Large intestine (tissue), 3 donors: Measurements from ENCODE around the gene ABHD17C. TPM values are rescaled to one million over a fixed set of nuclear protein-coding genes. Genes with fewer than 3 reads are reported as not detected.

Experiments used
- DNase-seq, 2 donors: peaks; one replicate each; pipeline versions ENCODE4 v3.0.0 to v3.0.0-alpha.2; 2013
- H3K27ac ChIP-seq: one replicate; pipeline ENCODE4 v1.5.1; 2013; ENCODE audit warnings: low read length
- H3K27me3 ChIP-seq: 2 replicates; pipeline ENCODE4 v1.6.1; 2013; ENCODE audit warnings: low read length; ENCODE audit not compliant: control insufficient read depth, insufficient read depth
- H3K36me3 ChIP-seq: 2 replicates; pipeline ENCODE4 v1.6.1; 2013; ENCODE audit warnings: low read length; ENCODE audit not compliant: control insufficient read depth, insufficient read depth
- H3K4me1 ChIP-seq: one replicate; pipeline ENCODE4 v1.6.1; 2013; ENCODE audit warnings: low read length; ENCODE audit not compliant: control insufficient read depth, insufficient read depth
- H3K4me3 ChIP-seq: one replicate; pipeline ENCODE4 v1.5.1; 2013; ENCODE audit warnings: low read length
- H3K9me3 ChIP-seq: one replicate; pipeline ENCODE4 v1.6.1; 2013; ENCODE audit warnings: mild to moderate bottlenecking, low read depth, low read length, moderate library complexity; ENCODE audit not compliant: control insufficient read depth
- WGBS: methylation state at CpG from one replicate; pipeline ENCODE4 v1.1.5; 2013; ENCODE audit warnings: low lambda C conversion rate; ENCODE audit not compliant: insufficient coverage; 5-methylcytosine and 5-hydroxymethylcytosine counted together
- polyA plus RNA-seq: library from polyadenylated mRNA; unstranded; fragments of 120-200 nt; gene quantifications from one replicate; pipeline ENCODE4 v1.2.1, GENCODE V29; 2013

Gene ABHD17C
- polyA plus RNA-seq, 1 donor, result 50.7 TPM

DNA sequence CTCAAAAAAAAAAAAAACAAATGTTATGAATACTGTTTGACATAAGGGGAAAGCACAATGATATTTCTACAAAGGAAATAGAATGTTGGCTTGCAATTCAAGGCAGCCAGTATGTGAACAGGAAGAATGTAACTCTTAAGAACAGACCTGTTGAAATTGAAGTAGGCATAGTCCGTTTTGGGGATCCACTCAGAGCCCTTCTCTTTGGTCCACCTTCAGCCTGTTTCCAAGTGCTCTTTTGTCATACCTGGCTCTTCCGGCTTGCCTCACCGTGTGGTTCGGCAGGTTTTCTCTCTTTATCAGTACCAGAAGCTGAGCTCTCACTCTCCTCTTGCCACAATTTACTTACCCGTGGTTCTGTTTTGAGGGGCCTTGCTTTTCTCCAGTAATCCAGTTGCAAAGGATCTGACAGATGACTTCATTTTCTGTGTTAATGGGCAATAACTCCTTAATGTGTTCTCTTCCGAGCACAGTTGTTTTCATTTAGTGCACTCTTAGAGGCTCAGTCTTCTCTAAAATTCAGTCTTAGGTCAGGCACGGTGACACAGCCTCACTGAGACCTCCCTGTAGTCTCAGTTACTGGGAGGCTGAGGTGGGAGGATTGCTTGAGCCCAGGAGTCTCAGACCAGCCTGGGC lies 6.7 kb downstream of the ABHD17C start:
- Histone ChIP-seq H3K27ac (peak overlapping the region; percentile 23), H3K4me1 (peaks cover 29% of the 10 kb centered on the region), H3K9me3 (no peaks in the 10 kb centered on the region), H3K4me3 (no peak overlapping the region), H3K27me3 (no peaks in the 10 kb centered on the region), H3K36me3 (peaks cover 24% of the 10 kb centered on the region)
- DNase-seq, result peak in 1 of 2 donors; percentile 48
- no CpG with 5 or more reads among the region's 7 CpGs for WGBS

GRCh38 chr15:80703081-80703480 lies 8.0 kb downstream of the ABHD17C start:
- H3K36me3 ChIP-seq, result peaks cover 24% of the 10 kb centered on the region
- H3K27ac ChIP-seq, result peak overlapping the region; percentile 23
- no peak for DNase-seq
- H3K4me3 ChIP-seq, result no peak overlapping the region
- no CpG with 5 or more reads among the region's 5 CpGs for WGBS
- no peaks in the 10 kb centered on the region for H3K9me3 ChIP-seq
- H3K4me1 ChIP-seq, result peaks cover 29% of the 10 kb centered on the region
- H3K27me3 ChIP-seq, result no peaks in the 10 kb centered on the region

- WGBS, result 50% methylated on average over 1 of the region's 3 CpGs
- Histone ChIP-seq H3K27me3 (no peaks in the 10 kb centered on the region), H3K4me3 (no peak overlapping the region), H3K27ac (no peak overlapping the region), H3K9me3 (no peaks in the 10 kb centered on the region), H3K36me3 (peaks cover 22% of the 10 kb centered on the region), H3K4me1 (peaks cover 21% of the 10 kb centered on the region)
- DNase-seq, result no peak
Observed at GRCh38 chr15:80703965-80704364, 8.9 kb downstream of the ABHD17C start.

DNA sequence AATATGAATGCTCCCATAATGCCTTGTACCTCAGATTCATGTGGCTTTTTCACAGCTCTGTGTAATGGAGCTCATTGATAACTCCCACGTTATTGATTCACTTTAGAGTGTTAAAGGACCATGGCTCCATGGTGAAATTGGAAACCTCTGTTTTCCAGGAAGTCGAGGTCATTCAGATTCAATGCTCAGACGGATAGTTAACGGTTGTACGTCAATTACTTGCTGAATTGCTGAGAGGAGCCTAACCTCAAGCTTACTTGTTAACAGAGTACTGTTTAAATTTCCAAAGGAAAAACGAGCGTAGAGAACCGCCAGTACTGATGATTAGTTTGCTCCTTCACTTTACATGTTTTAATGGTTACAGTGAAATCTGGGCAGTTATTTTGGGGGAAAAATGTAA lies 11.1 kb downstream of the ABHD17C start:
- peaks cover 17% of the 10 kb centered on the region for H3K36me3 ChIP-seq
- H3K4me1 ChIP-seq, result peaks cover 24% of the 10 kb centered on the region
- no peak overlapping the region for H3K27ac ChIP-seq
- no peak for DNase-seq
- H3K9me3 ChIP-seq, result no peaks in the 10 kb centered on the region
- H3K4me3 ChIP-seq, result no peak overlapping the region
- no peaks in the 10 kb centered on the region for H3K27me3 ChIP-seq
- 100% methylated on average over 1 of the region's 8 CpGs for WGBS

DNA sequence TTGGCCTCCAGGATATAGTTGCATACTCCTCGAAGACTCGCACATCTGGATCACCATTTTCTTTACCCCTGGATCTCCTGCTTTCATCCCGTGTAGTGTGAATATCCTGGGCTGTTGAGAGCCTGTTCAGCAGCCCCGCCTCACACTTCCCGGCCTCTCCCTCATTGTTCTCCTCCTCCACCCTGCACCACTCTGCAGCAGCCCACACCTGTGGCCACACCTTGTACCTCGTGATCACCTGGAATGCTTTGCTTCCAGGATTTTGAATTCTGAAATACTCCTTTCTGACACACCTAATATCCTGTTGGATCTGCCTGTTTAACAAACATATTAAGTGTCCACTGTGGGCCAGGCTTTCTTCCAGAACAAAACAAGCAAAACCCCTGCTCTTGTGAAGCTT lies 14.4 kb downstream of the ABHD17C start:
- WGBS, result no CpG with 5 or more reads among the region's 6 CpGs
- peaks cover 16% of the 10 kb centered on the region for H3K4me1 ChIP-seq

DNA sequence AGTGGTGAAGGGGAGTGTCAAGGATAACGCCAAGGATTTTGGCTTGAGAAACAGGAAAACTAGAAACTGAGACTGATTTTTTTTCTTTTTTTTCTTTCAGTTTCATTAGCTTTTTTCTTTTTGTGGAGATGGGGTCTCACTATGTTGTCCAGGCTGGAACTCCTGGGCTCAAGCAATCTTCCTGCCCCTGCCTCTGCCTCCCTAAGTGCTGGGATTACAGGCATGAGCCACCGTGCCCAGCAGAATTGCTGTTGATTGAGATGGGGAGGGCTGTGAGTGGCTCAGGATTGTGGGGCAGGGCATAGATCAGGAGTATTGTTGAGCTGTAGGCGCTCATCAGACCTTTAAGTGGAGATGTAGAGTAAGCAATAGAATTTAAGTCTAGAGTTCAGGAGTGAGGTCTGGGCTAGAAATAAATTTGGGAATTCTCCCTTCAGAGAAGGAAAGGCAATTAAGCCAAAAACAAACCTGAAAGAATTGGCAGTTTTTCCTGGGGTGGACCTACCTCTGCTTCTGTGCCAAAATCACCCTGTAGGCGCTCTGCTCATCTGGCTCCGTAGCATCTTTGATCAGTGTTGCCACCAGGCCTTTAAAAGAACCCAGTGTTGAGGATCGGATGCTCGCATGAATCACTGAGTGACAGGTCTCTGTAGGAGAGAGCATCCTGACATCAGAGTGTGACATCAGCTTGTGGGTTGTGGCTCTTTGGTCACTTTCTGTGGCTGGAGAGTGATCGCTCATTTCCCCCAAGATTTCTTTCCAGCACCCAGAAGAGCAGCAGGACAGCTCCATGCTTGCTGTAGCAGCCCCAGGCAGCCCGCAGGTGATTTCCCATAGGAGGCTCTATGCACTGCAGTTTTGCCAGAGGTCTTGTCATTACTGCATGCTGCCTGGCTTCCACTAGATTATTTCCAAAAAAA lies 15.8 kb downstream of the ABHD17C start:
- Histone ChIP-seq H3K27ac (no peak overlapping the region), H3K4me1 (peaks cover 11% of the 10 kb centered on the region), H3K4me3 (no peak overlapping the region), H3K36me3 (peaks cover 14% of the 10 kb centered on the region), H3K27me3 (no peaks in the 10 kb centered on the region), H3K9me3 (no peaks in the 10 kb centered on the region)
- 100% methylated on average over 2 of the region's 9 CpGs for WGBS
- no peak for DNase-seq

More for the DNA sequence above, 14.4 kb downstream of the ABHD17C start:
- H3K36me3 ChIP-seq, result peaks cover 21% of the 10 kb centered on the region
- H3K27me3 ChIP-seq, result no peaks in the 10 kb centered on the region
- H3K9me3 ChIP-seq, result no peaks in the 10 kb centered on the region
- peak; percentile 80 to 92 for DNase-seq
- H3K27ac ChIP-seq, result peak overlapping the region; percentile 55
- no peak overlapping the region for H3K4me3 ChIP-seq

DNA sequence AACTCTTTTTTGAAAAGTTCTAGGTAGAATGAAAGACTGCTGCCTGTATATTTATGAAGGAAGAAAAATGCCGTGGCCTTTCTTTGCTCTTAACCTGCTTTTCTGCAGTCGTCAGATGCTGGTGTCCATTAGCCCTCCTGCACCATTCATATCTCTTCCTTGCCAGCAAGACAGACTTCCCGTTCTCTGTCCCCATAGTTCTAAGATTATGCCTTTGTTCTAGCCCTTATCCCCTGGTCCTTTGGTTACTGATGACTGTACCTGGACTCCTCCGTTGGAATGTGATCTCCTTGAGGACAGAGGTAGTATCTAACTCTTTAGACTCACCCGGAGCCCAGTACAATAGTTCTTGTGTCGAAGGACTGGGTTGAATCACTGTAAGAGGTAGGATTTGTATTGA lies 16.8 kb downstream of the ABHD17C start:
- Histone ChIP-seq H3K4me3 (no peak overlapping the region), H3K36me3 (peaks cover 10% of the 10 kb centered on the region), H3K27me3 (no peaks in the 10 kb centered on the region), H3K4me1 (peaks cover 11% of the 10 kb centered on the region), H3K9me3 (no peaks in the 10 kb centered on the region), H3K27ac (no peak overlapping the region)
- no CpG with 5 or more reads among the region's 6 CpGs for WGBS
- DNase-seq, result no peak

- no CpG with 5 or more reads among the region's 4 CpGs for WGBS
- Histone ChIP-seq H3K27me3 (no peaks in the 10 kb centered on the region), H3K36me3 (peaks cover 10% of the 10 kb centered on the region), H3K9me3 (no peaks in the 10 kb centered on the region), H3K4me1 (peaks cover 11% of the 10 kb centered on the region), H3K27ac (no peak overlapping the region), H3K4me3 (no peak overlapping the region)
- DNase-seq, result no peak
Observed at GRCh38 chr15:80712956-80713355, 17.8 kb downstream of the ABHD17C start.

GRCh38 chr15:80721476-80721875 lies 26.4 kb downstream of the ABHD17C start:
- Histone ChIP-seq H3K4me3 (no peak overlapping the region), H3K36me3 (peaks cover 8% of the 10 kb centered on the region), H3K27me3 (no peaks in the 10 kb centered on the region), H3K4me1 (no peaks in the 10 kb centered on the region), H3K27ac (no peak overlapping the region), H3K9me3 (no peaks in the 10 kb centered on the region)
- no peak for DNase-seq
- WGBS, result 100% methylated on average over 4 of the region's 7 CpGs

GRCh38 chr15:80722811-80723210 lies 27.7 kb downstream of the ABHD17C start:
- H3K9me3 ChIP-seq, result no peaks in the 10 kb centered on the region
- no peak overlapping the region for H3K27ac ChIP-seq
- H3K4me3 ChIP-seq, result no peak overlapping the region
- WGBS, result no CpG with 5 or more reads among the region's 4 CpGs
- no peaks in the 10 kb centered on the region for H3K27me3 ChIP-seq
- no peak for DNase-seq
- peaks cover 11% of the 10 kb centered on the region for H3K36me3 ChIP-seq
- H3K4me1 ChIP-seq, result no peaks in the 10 kb centered on the region
